Activated naive CD8-positive, alpha-beta T cell treated with anti-CD3 and anti-CD28 coated beads for 36 hours (primary cell): Measurements from ENCODE around the gene KAT5. TPM values are rescaled to one million over a fixed set of nuclear protein-coding genes. Genes with fewer than 3 reads are reported as not detected.
"Not testable (repeated sequence)": the region's sequence is repeated elsewhere in the genome, so short reads cannot be mapped to it uniquely, and the experiment has no call there.

Experiments
- DNase-seq: peaks from one replicate; pipeline ENCODE4 v3.0.0; 2021
- H3K27ac Mint-ChIP-seq: one replicate; pipeline ENCODE4 v1.8.0; 2022; ENCODE audit warnings: mild to moderate bottlenecking, moderate library complexity, mixed read lengths
- H3K27me3 Mint-ChIP-seq: one replicate; pipeline ENCODE4 v1.8.0; 2022; ENCODE audit warnings: mild to moderate bottlenecking, mixed read lengths
- H3K36me3 Mint-ChIP-seq: one replicate; pipeline ENCODE4 v1.8.0; 2021; ENCODE audit warnings: mild to moderate bottlenecking, mixed read lengths
- H3K4me1 Mint-ChIP-seq: one replicate; pipeline ENCODE4 v1.8.0; 2021; ENCODE audit warnings: mixed read lengths
- H3K4me3 Mint-ChIP-seq: one replicate; pipeline ENCODE4 v1.8.0; 2022; ENCODE audit warnings: mild to moderate bottlenecking, moderate library complexity, mixed read lengths
- H3K9me3 Mint-ChIP-seq: one replicate; pipeline ENCODE4 v1.8.0; 2022; ENCODE audit warnings: mixed read lengths
- total RNA-seq, 2 experiments: library from RNA; stranded (reverse); gene quantifications; one replicate each; pipeline ENCODE4 v1.2.3, GENCODE V29; 2021

The KAT5 gene
- 10 to 100 TPM; 65.0 to 65.4 TPM for total RNA-seq

- DNase-seq: peak; percentile 98
- H3K4me3 Mint-ChIP-seq: peak within 1 kb of the TSS; percentile 95
- H3K4me1 Mint-ChIP-seq: peaks cover 24% of the 10 kb centered on the region
- no peaks in the 10 kb centered on the region for H3K9me3 Mint-ChIP-seq
- peaks cover 26% of the 10 kb centered on the region for H3K36me3 Mint-ChIP-seq
- no peaks in the 10 kb centered on the region for H3K27me3 Mint-ChIP-seq
- H3K27ac Mint-ChIP-seq: peak within 1 kb of the TSS; percentile 98
These were observed at the start of gene KAT5 for GRCh38 chr11:65711785-65712632. TSS of gene KAT5 (plus strand) at chr11:65712252. CDS start at chr11:65712268, 16 bp downstream.

- no peaks in the 10 kb centered on the region for H3K9me3 Mint-ChIP-seq
- H3K4me3 Mint-ChIP-seq: peak within 1 kb of the TSS; percentile 89
- H3K4me1 Mint-ChIP-seq: peaks cover 30% of the 10 kb centered on the region
- H3K27me3 Mint-ChIP-seq: no peaks in the 10 kb centered on the region
- peaks cover 23% of the 10 kb centered on the region for H3K36me3 Mint-ChIP-seq
- peak; percentile 97 for DNase-seq
- peak within 1 kb of the TSS; percentile 95 for H3K27ac Mint-ChIP-seq
These were observed 49.0 kb upstream of the KAT5 start, which contains the start of gene RELA for GRCh38 chr11:65662799-65663638. TSS of gene RELA (minus strand) at chr11:65662916. CDS start at chr11:65662832, 84 bp downstream.

GRCh38 chr11:65663639-65664200, 48.3 kb upstream of the KAT5 start:
- H3K4me1 Mint-ChIP-seq: peaks cover 27% of the 10 kb centered on the region

GRCh38 chr11:65672180-65672860, 39.7 kb upstream of the KAT5 start:
- Mint-ChIP-seq H3K9me3 (no peaks in the 10 kb centered on the region), H3K4me1 (peaks cover 6% of the 10 kb centered on the region), H3K27me3 (no peaks in the 10 kb centered on the region), H3K27ac (no peak overlapping the region), H3K36me3 (no peaks in the 10 kb centered on the region), H3K4me3 (no peak overlapping the region)
- DNase-seq: no peak

More at GRCh38 chr11:65663639-65664200, 48.3 kb upstream of the KAT5 start:
- peak overlapping the region; percentile 95 for H3K27ac Mint-ChIP-seq
- H3K4me3 Mint-ChIP-seq: peak overlapping the region; percentile 89
- no peaks in the 10 kb centered on the region for H3K9me3 Mint-ChIP-seq
- H3K36me3 Mint-ChIP-seq: peaks cover 19% of the 10 kb centered on the region
- no peaks in the 10 kb centered on the region for H3K27me3 Mint-ChIP-seq
- peak; percentile 55 for DNase-seq

GRCh38 chr11:65672982-65673381, 39.1 kb upstream of the KAT5 start:
- Mint-ChIP-seq H3K9me3 (no peaks in the 10 kb centered on the region), H3K27me3 (no peaks in the 10 kb centered on the region), H3K4me1 (peaks cover 6% of the 10 kb centered on the region), H3K4me3 (no peak overlapping the region), H3K27ac (no peak overlapping the region), H3K36me3 (no peaks in the 10 kb centered on the region)
- DNase-seq: no peak

GRCh38 chr11:65680192-65680743, 31.8 kb upstream of the KAT5 start:
- no peak overlapping the region for H3K4me3 Mint-ChIP-seq
- H3K27ac Mint-ChIP-seq: no peak overlapping the region
- H3K4me1 Mint-ChIP-seq: no peaks in the 10 kb centered on the region
- H3K9me3 Mint-ChIP-seq: no peaks in the 10 kb centered on the region
- DNase-seq: no peak
- no peaks in the 10 kb centered on the region for H3K27me3 Mint-ChIP-seq
- H3K36me3 Mint-ChIP-seq: no peaks in the 10 kb centered on the region

- H3K27me3 Mint-ChIP-seq, H3K9me3 Mint-ChIP-seq, H3K36me3 Mint-ChIP-seq, H3K4me1 Mint-ChIP-seq, H3K27ac Mint-ChIP-seq, DNase-seq, H3K4me3 Mint-ChIP-seq: not testable (repeated sequence)
These were observed 28.6 kb upstream of the KAT5 start for GRCh38 chr11:65683480-65683879.

GRCh38 chr11:65685981-65686380, 26.1 kb upstream of the KAT5 start:
- Mint-ChIP-seq H3K36me3 (no peaks in the 10 kb centered on the region), H3K4me3 (no peak overlapping the region), H3K9me3 (no peaks in the 10 kb centered on the region), H3K27ac (no peak overlapping the region), H3K4me1 (no peaks in the 10 kb centered on the region), H3K27me3 (no peaks in the 10 kb centered on the region)
- DNase-seq: no peak

GRCh38 chr11:65691847-65692246, 20.2 kb upstream of the KAT5 start:
- H3K27me3 Mint-ChIP-seq: not testable (repeated sequence)

GRCh38 chr11:65692367-65692766, 19.7 kb upstream of the KAT5 start:
- Mint-ChIP-seq H3K4me1 (peaks cover 3% of the 10 kb centered on the region), H3K36me3 (no peaks in the 10 kb centered on the region), H3K9me3 (no peaks in the 10 kb centered on the region), H3K27ac (no peak overlapping the region), H3K27me3 (no peaks in the 10 kb centered on the region), H3K4me3 (no peak overlapping the region)
- no peak for DNase-seq

More at GRCh38 chr11:65691847-65692246, 20.2 kb upstream of the KAT5 start:
- DNase-seq, H3K4me3 Mint-ChIP-seq, H3K27ac Mint-ChIP-seq, H3K9me3 Mint-ChIP-seq, H3K36me3 Mint-ChIP-seq, H3K4me1 Mint-ChIP-seq: not testable (repeated sequence)

- peaks cover 3% of the 10 kb centered on the region for H3K4me1 Mint-ChIP-seq
- H3K27me3 Mint-ChIP-seq: no peaks in the 10 kb centered on the region
These were observed 16.4 kb upstream of the KAT5 start for GRCh38 chr11:65695459-65696241.

GRCh38 chr11:65696802-65697552, 15.1 kb upstream of the KAT5 start:
- Mint-ChIP-seq H3K36me3 (no peaks in the 10 kb centered on the region), H3K9me3 (no peaks in the 10 kb centered on the region), H3K4me1 (peaks cover 3% of the 10 kb centered on the region), H3K27me3 (no peaks in the 10 kb centered on the region), H3K27ac (no peak overlapping the region), H3K4me3 (no peak overlapping the region)
- no peak for DNase-seq

More at GRCh38 chr11:65695459-65696241, 16.4 kb upstream of the KAT5 start:
- DNase-seq: no peak
- no peak overlapping the region for H3K4me3 Mint-ChIP-seq
- no peaks in the 10 kb centered on the region for H3K9me3 Mint-ChIP-seq
- no peaks in the 10 kb centered on the region for H3K36me3 Mint-ChIP-seq
- no peak overlapping the region for H3K27ac Mint-ChIP-seq

- Mint-ChIP-seq H3K36me3 (no peaks in the 10 kb centered on the region), H3K4me1 (no peaks in the 10 kb centered on the region), H3K27ac (no peak overlapping the region), H3K9me3 (no peaks in the 10 kb centered on the region), H3K27me3 (no peaks in the 10 kb centered on the region), H3K4me3 (no peak overlapping the region)
- DNase-seq: no peak
These were observed 13.8 kb upstream of the KAT5 start for GRCh38 chr11:65698205-65698604.
